CD1c-positive myeloid dendritic cell (primary cell): ENCODE data around the gene PRDM16.

Source experiments
- DNase-seq: peaks from one replicate; pipeline ENCODE4 v3.0.0-alpha.2; 2016; ENCODE audit errors: extremely low spot score

The PRDM16 gene

GRCh38 chr1:3396411-3396810 is 327.4 kb downstream of the PRDM16 start:
- no peak for DNase-seq

- no peak for DNase-seq
Observed at GRCh38 chr1:3397311-3397710, 328.3 kb downstream of the PRDM16 start.

GRCh38 chr1:3398396-3399140 is 329.6 kb downstream of the PRDM16 start:
- no peak for DNase-seq

DNA sequence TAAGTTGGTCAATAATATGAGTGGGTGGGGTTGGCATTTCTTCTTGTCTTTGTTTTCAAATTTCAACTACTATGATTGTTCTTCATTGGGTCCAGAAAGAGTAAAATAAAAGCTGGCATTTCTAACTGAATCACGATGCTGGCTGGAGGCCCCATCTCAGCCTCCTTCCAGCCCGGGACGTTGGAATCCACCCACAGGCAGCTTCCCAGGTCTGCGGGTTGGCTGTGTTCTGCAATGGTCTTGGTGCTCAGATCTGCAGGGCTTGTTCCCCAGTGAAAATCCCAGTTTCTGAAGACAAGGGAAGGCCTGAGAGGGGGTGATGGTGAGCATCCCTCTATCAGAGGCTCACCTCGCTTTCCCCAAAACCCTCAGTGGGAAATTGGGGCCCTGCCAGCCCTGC is 330.7 kb downstream of the PRDM16 start:
- DNase-seq = no peak

DNA sequence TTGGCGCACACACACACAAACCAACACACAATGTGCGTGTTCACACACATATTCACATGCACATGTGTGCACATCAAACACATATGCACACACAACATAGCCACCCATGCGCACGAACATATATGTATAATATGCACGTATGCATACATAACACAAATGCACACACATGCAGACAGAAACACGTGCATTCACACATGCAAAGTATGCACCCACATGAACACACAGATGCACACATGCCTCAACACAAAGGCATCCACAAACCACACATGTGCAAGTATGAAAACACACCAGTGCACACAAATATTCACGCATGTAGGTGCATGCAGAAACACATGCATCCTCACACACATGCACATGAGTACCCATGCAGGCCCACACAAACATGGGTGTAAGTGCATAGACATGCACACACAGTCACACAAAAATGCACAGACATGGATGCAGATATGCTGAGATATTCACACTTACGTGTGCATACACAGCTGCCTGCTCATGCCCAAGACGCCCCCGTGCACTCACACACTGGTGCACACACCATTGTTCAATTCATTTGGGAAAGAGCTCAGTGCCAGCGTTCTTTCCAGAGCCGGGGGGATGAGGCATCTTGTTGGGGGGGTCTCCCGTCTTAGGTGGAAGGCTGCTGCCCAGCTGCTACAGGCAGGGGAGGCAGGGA is 332.7 kb downstream of the PRDM16 start:
- no peak for DNase-seq

- no peak for DNase-seq
Observed at GRCh38 chr1:3402258-3403010, 333.4 kb downstream of the PRDM16 start.

GRCh38 chr1:3403011-3403345 is 334.0 kb downstream of the PRDM16 start:
- DNase-seq = no peak

GRCh38 chr1:3403388-3404231 is 334.6 kb downstream of the PRDM16 start:
- no peak for DNase-seq

- DNase-seq = no peak
Observed at GRCh38 chr1:3404301-3404700, 335.3 kb downstream of the PRDM16 start.

DNA sequence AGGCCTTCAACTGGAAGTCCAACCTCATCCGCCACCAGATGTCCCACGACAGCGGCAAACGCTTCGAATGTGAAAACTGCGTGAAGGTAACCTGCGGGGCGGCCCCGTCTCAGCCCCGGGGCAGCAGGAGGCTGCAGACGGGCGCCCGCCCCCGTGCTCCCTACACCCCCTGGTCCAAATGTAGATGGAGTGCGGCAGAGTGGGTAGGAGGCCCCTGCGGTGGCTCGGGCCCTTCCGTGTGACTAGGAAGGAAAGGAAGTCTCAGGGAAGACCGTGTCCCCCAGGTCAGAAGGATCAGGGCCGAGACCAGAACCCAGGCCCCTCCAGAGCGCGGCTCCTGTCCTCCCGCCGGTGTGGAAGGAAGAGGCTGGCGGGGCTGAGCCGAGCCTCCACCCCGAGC is 335.8 kb downstream of the PRDM16 start:
- no peak for DNase-seq

- no peak for DNase-seq
Observed at GRCh38 chr1:3405491-3405890, 336.5 kb downstream of the PRDM16 start.

- DNase-seq = no peak
Observed at GRCh38 chr1:3405974-3406867, 337.2 kb downstream of the PRDM16 start.

DNA sequence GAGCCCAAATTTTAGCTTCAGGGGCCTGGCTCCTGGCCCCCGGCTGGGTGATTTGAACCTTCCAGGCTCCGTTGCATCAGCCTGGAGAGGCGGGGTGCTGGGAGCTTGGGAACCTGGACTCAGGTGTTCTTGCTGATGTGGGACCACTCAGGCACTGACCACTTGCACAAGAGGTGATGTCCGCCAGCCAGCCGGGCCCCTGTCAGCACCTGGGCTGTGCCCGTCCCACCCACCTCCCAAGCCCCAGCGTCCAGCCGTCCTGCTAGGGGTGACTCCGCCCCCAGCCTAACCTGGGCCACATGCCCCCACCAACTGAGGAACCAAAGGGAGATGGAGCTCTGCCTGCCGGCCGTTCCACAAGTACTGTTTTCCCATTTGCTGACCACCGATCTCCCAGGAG is 338.0 kb downstream of the PRDM16 start:
- no peak for DNase-seq

DNA sequence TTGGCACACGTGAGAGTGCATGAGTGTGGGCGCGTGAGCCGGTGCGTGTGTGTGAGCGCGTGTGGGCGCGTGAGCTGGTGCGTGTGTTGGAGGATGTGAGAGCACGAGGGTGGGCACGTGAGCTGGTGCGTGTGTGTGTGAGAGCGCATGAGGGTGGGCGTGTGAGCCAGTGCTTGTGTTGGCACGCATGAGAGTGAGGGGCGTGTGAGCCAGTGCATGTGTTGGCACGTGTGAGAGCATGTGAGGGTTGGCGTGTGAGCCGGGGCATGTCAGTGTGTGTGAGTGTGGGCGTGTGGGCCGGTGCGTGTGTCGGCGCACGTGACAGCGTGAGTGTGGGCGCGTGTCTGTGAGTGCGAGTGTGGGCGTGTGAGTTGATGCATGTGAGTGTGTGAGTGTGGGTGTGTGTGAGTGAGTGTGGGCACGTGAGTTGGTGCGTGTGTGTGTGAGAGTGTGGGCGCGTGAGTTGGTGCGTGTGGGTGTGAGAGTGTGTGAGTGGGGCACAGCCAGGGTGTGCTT is 339.8 kb downstream of the PRDM16 start:
- DNase-seq = no peak

DNA sequence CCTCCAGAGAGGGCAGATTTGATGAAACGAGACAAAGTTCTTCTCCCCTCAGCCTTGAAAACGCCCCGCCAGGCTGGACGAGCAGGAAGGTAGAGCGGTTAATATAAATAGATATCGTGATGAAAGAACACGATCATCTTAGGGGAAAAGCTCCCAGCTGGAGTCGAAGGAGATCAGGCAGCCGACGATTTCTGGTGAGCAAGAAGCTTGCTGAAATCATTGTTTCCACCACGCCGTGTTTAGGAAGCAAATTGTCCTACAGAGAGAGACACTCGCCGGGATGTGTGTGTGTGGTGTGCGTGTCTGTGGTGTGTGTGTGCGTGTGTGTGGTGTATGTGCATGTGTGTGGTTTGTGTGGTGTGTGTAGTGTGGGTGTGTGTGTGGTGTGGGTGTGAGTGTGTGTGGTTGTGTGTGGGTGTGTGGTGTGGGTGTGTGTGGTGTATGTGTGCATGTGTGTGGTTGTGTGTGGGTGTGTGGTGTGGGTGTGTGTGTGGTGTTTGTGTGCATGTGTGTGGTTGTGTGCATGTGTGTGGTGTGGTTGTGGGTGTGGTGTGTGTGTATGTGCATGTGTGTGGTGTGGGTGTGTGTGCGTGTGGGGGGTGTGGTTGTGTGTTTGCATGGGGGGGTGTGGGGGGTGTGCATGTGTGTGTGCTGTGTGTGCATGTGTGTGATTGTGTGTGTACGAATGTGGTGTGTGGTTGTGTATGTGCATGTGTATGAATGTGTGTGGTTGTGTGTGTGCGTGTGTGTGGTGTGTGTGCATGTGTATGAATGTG is 340.6 kb downstream of the PRDM16 start:
- no peak for DNase-seq

DNA sequence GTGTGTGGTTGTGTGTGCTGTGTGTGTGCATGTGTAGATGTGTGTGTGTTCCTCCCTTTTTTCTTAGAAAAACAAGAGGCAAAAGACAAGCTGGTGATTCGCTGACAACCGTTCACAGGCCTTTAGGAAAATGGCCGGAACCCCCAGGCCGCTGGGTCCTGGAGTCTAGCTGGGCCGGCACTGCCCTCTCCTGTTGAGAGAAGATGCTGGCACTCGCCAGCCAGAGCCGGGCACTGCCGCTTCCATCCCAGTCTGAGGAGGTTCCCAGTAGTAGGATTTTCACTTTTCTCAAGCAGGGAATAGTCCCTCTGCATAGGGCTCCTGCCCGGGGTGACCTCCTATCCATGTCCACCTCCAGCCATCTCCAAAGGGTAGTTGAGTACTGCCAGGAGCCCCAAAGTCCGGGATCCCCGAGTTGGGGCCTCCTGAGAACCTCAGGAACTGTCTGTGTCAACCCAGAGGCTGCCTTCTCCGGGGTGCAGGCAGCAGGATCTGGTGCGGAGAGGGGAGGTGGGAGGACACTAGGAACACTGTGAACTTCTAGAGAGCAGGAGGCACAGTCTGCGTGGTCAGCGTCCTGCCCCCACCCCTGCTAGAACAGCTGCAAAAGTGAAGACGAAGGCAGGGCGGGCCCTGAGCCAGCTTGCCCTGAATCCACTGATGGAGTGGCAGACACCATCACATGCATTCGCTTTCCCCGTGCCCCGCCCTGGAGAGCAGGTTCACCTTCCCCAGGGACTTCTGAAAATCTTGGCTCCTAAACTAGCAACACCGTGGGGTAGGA is 341.3 kb downstream of the PRDM16 start:
- no peak for DNase-seq

DNA sequence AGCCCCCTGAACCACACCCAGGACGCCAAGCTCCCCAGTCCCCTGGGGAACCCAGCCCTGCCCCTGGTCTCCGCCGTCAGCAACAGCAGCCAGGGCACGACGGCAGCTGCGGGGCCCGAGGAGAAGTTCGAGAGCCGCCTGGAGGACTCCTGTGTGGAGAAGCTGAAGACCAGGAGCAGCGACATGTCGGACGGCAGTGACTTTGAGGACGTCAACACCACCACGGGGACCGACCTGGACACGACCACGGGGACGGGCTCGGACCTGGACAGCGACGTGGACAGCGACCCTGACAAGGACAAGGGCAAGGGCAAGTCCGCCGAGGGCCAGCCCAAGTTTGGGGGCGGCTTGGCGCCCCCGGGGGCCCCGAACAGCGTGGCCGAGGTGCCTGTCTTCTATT is 342.8 kb downstream of the PRDM16 start:
- DNase-seq = no peak

GRCh38 chr1:3412376-3412775 is 343.4 kb downstream of the PRDM16 start:
- no peak for DNase-seq
